HCT116 (cell line): ENCODE results near the gene MEAF6. TPM values are rescaled to one million over a fixed set of nuclear protein-coding genes. Genes with fewer than 3 reads are reported as not detected.
"Not testable (repeated sequence)": the region's sequence is repeated elsewhere in the genome, so short reads cannot be mapped to it uniquely, and the experiment has no call there.

Source experiments
- ATAC-seq: fragments of 200-7000 bp; cut with Tn5 transposase; 2 replicates; pipeline ENCODE4 v1.9.1; 2020; ENCODE audit warnings: mild to moderate bottlenecking, moderate library complexity
- BruUV-seq: library from RNA; stranded (reverse); fragments of 400-500 nt; replicated peaks from 2 replicates; lab custom pipeline; 2021; lab: Mats Ljungman, UMichigan
- CTCF ChIA-PET: fragments of 300-600 bp; sonication (Branson Sonifier 250); formaldehyde crosslinking; loops from one replicate; lab custom pipeline; 2021; ENCODE audit warnings: antibody characterized with exemption; lab: Charles Lee
- POLR2A ChIA-PET: fragments of 300-600, 350-600 bp; sonication (Branson Sonifier 250); formaldehyde crosslinking; loops from one replicate; lab custom pipeline; 2021; ENCODE audit warnings: antibody characterized with exemption; lab: Charles Lee
- RAD21 ChIA-PET, 2 experiments: fragments of 300-600 bp; sonication (Branson Sonifier 250); formaldehyde crosslinking; loops; one replicate each; lab custom pipeline; 2023; ENCODE audit warnings: low total read pairs in 2 of 2; ENCODE audit not compliant: uncharacterized antibody in 2 of 2, unreplicated experiment in 2 of 2, low non-redundant PET in 1 of 2; lab: Charles Lee
- DNase-seq: peaks from one replicate; pipeline ENCODE4 v3.0.0-alpha.2; 2010; ENCODE audit warnings: low read depth, low spot score
- H2AFZ ChIP-seq: fragments of 200-600 bp; shearing (Covaris generic), sonication (generic); 2 replicates; pipeline ENCODE4 v1.6.1; 2017; ENCODE audit warnings: low read depth, mixed run types, mixed read lengths, antibody characterized with exemption, low read length; ENCODE audit not compliant: poor library complexity, severe bottlenecking
- H3K27ac ChIP-seq: 2 replicates; pipeline ENCODE4 v1.5.1; 2012; ENCODE audit warnings: low read depth, low read length
- H3K27me3 ChIP-seq: fragments of 200-600 bp; sonication (generic); 2 replicates; pipeline ENCODE4 v1.6.1; 2016; ENCODE audit warnings: mixed run types, low read length, mixed read lengths; ENCODE audit not compliant: insufficient read depth
- H3K36me3 ChIP-seq, 2 experiments: fragments of 200-500 bp in 1 of 2; fragments of 200-600 bp in 1 of 2; sonication (Bioruptor generic) in 1 of 2; sonication (generic) in 1 of 2; 2 replicates each; pipeline versions ENCODE4 v1.5.1 to v1.6.1; 2014 to 2016; ENCODE audit warnings: low read length in 2 of 2, inconsistent platforms in 1 of 2, mixed read lengths in 1 of 2, mixed run types in 1 of 2; ENCODE audit not compliant: insufficient read depth in 2 of 2, control insufficient read depth in 1 of 2
- H3K4me1 ChIP-seq, 2 experiments: fragments of 200-600 bp in 1 of 2; sonication (generic) in 1 of 2; 2 replicates each; pipeline versions ENCODE4 v1.5.1 to v1.6.1; 2012 to 2017; ENCODE audit warnings: low read length in 2 of 2, inconsistent platforms in 1 of 2, mild to moderate bottlenecking in 1 of 2, mixed read lengths in 1 of 2, mixed run types in 1 of 2, moderate library complexity in 1 of 2; ENCODE audit not compliant: insufficient read depth in 2 of 2, control insufficient read depth in 1 of 2
- H3K4me2 ChIP-seq: fragments of 200-600 bp; sonication (generic); 2 replicates; pipeline ENCODE4 v1.6.1; 2017; ENCODE audit warnings: mixed run types, low read length, mixed read lengths
- H3K4me3 ChIP-seq, 2 experiments: fragments of 200-600 bp in 1 of 2; sonication (generic) in 1 of 2; replicated peaks in 1 of 2; 2 replicates each; pipeline ENCODE4 v1.5.1; 2011 to 2016; ENCODE audit warnings: low read length in 2 of 2, control low read depth in 1 of 2, low read depth in 1 of 2, mild to moderate bottlenecking in 1 of 2, mixed read lengths in 1 of 2, mixed run types in 1 of 2
- H3K79me2 ChIP-seq: fragments of 200-600 bp; sonication (generic); 2 replicates; pipeline ENCODE4 v1.6.1; 2017; ENCODE audit warnings: mild to moderate bottlenecking, mixed run types, low read length, moderate library complexity, mixed read lengths; ENCODE audit not compliant: insufficient read depth
- H3K9ac ChIP-seq: fragments of 200-600 bp; sonication (generic); 2 replicates; pipeline ENCODE4 v1.6.1; 2016; ENCODE audit warnings: low read length, mixed read lengths
- H3K9me2 ChIP-seq: fragments of 200-600 bp; sonication (generic), shearing (Covaris generic); 2 replicates; pipeline ENCODE4 v1.6.1; 2017; ENCODE audit warnings: mixed run types, mild to moderate bottlenecking, moderate library complexity; ENCODE audit not compliant: insufficient read depth
- H3K9me3 ChIP-seq, 2 experiments: fragments of 200-500 bp in 1 of 2; fragments of 200-600 bp in 1 of 2; sonication (Bioruptor generic) in 1 of 2; sonication (generic) in 1 of 2; 2 replicates each; pipeline ENCODE4 v1.6.1; 2014 to 2017; ENCODE audit warnings: low read length in 2 of 2, mixed read lengths in 2 of 2, inconsistent platforms in 1 of 2, low read depth in 1 of 2, mild to moderate bottlenecking in 1 of 2, mixed run types in 1 of 2, moderate library complexity in 1 of 2; ENCODE audit not compliant: control insufficient read depth in 1 of 2, insufficient read depth in 1 of 2
- H4K20me1 ChIP-seq: fragments of 200-600 bp; sonication (generic), shearing (Covaris generic); 2 replicates; pipeline ENCODE4 v1.6.1; 2017; ENCODE audit warnings: mixed run types, mild to moderate bottlenecking, moderate library complexity; ENCODE audit not compliant: insufficient read depth
- ATF3 ChIP-seq: IDR thresholded peaks from 2 replicates; pipeline ENCODE4 v1.6.1; 2012
- FOSL1 ChIP-seq: IDR thresholded peaks from 2 replicates; pipeline ENCODE4 v1.6.1; 2012; ENCODE audit warnings: low read depth
- REST ChIP-seq: IDR thresholded peaks from 2 replicates; pipeline ENCODE4 v1.6.1; 2012; ENCODE audit warnings: low read depth
- SIN3A ChIP-seq: IDR thresholded peaks from 2 replicates; pipeline ENCODE4 v1.6.1; 2012; ENCODE audit warnings: low read depth
- SP1 ChIP-seq: IDR thresholded peaks from 2 replicates; pipeline ENCODE4 v1.6.1; 2012; ENCODE audit warnings: low read depth
- intact Hi-C: fragments of 100-400 bp; cut with micrococcal nuclease; formaldehyde crosslinking; loops from 2 replicates; pipeline ENCODE4 v1.10.0; 2022
- total RNA-seq: library from RNA; stranded (reverse); gene quantifications from one replicate; pipeline ENCODE4 v1.2.1, GENCODE V29; 2021; ENCODE audit not compliant: unreplicated experiment

The MEAF6 gene
- total RNA-seq, 1 experiment from 2014 or later: 50.3 TPM

GRCh38 chr1:37540036-37540785 is 25.6 kb upstream of the MEAF6 start:
- no peak overlapping the region for H3K4me3 ChIP-seq
- intact Hi-C loops: no loop called here
- no peak overlapping the region for H3K9ac ChIP-seq
- CTCF ChIA-PET: no interaction called here
- H4K20me1 ChIP-seq: no peaks in the 10 kb centered on the region
- H3K9me3 ChIP-seq: no peaks in the 10 kb centered on the region
- no peak for TF ChIP-seq FOSL1
- TF ChIP-seq SP1: no peak
- TF ChIP-seq REST: no peak
- no peak for TF ChIP-seq SIN3A
- no peak for TF ChIP-seq ATF3
- ATAC-seq: no peak
- RAD21 ChIA-PET: no interaction called here
- H3K9me2 ChIP-seq: no peaks in the 10 kb centered on the region
- BruUV-seq: no TSS peak
- H2AFZ ChIP-seq: no peak overlapping the region
- peaks cover 3 to 11% of the 10 kb centered on the region in 2 experiments; a peak in 3 of 4 replicates for H3K4me1 ChIP-seq
- DNase-seq: no peak
- H3K27me3 ChIP-seq: no peaks in the 10 kb centered on the region
- H3K79me2 ChIP-seq: peaks cover 26% of the 10 kb centered on the region
- peaks cover 31 to 33% of the 10 kb centered on the region in 2 experiments; a peak in 3 of 4 replicates for H3K36me3 ChIP-seq
- no peak overlapping the region for H3K27ac ChIP-seq
- POLR2A ChIA-PET: no interaction called here
- H3K4me2 ChIP-seq: no peak overlapping the region

- DNase-seq, H3K4me3 ChIP-seq, RAD21 ChIA-PET, H4K20me1 ChIP-seq, H2AFZ ChIP-seq, H3K9me2 ChIP-seq, H3K9me3 ChIP-seq, intact Hi-C loops, POLR2A ChIA-PET, CTCF ChIA-PET, ATAC-seq, H3K4me2 ChIP-seq, H3K9ac ChIP-seq, H3K27ac ChIP-seq, H3K27me3 ChIP-seq, BruUV-seq: not testable (repeated sequence)
- peaks cover 26% of the 10 kb centered on the region for H3K79me2 ChIP-seq
- peaks cover 12 to 21% of the 10 kb centered on the region in 2 experiments for H3K4me1 ChIP-seq
- H3K36me3 ChIP-seq: peaks cover 24 to 31% of the 10 kb centered on the region in 2 experiments; a peak in 3 of 4 replicates
Observed at GRCh38 chr1:37539154-37539553, 24.6 kb upstream of the MEAF6 start.
